GM12878 (cell line): Measurements from ENCODE around the gene PSMD4. TPM values are rescaled to one million over a fixed set of nuclear protein-coding genes. Genes with fewer than 3 reads are reported as not detected.

ENCODE experiments used
- ATAC-seq: fragments of 200-7000 bp; cut with Tn5 transposase; 3 replicates; pipeline ENCODE4 v1.9.1; 2020; ENCODE audit warnings: mild to moderate bottlenecking, moderate library complexity
- BruUV-seq: library from RNA; stranded (reverse); fragments of 400-500 nt; replicated peaks from 2 replicates; lab custom pipeline; 2021; lab: Mats Ljungman, UMichigan
- CTCF ChIA-PET: fragments of 300-600 bp; sonication (Branson Sonifier 250); formaldehyde crosslinking; extraction: SDS; loops from one replicate; lab custom pipeline; 2021; ENCODE audit warnings: inconsistent platforms; lab: Yijun Ruan, JAX
- POLR2A ChIA-PET: fragments of 350-600 bp; formaldehyde crosslinking; extraction: SDS; loops from one replicate; lab custom pipeline; 2021; ENCODE audit warnings: inconsistent platforms; lab: Charles Lee
- RAD21 ChIA-PET: fragments of 300-600 bp; sonication (Branson Sonifier 250); formaldehyde crosslinking; loops from one replicate; lab custom pipeline; 2023; ENCODE audit warnings: antibody characterized with exemption; ENCODE audit not compliant: unreplicated experiment; lab: Charles Lee
- SMC1A ChIA-PET: fragments of 300-600 bp; sonication (Branson Sonifier 250); formaldehyde crosslinking; loops from one replicate; lab custom pipeline; 2023; ENCODE audit not compliant: unreplicated experiment, uncharacterized antibody; lab: Charles Lee
- DNase-seq: peaks from one replicate; pipeline ENCODE4 v3.0.0-alpha.2; 2011; ENCODE audit warnings: low read depth, low spot score
- FAIRE-seq: peaks from 3 replicates; lab custom pipeline; 2011; peaks lifted over from hg19 to GRCh38; lab: Jason Lieb, UNC
- H2AFZ ChIP-seq: 2 replicates; pipeline ENCODE4 v1.6.0; 2011; ENCODE audit warnings: low read depth, low read length, control low read depth; ENCODE audit not compliant: control insufficient read depth
- H3K27ac ChIP-seq: 2 replicates; pipeline ENCODE4 v1.5.1; 2011; ENCODE audit warnings: control low read depth; ENCODE audit not compliant: control insufficient read depth, insufficient read depth
- H3K27me3 ChIP-seq, 2 experiments: replicated peaks in 1 of 2; 2 replicates each; pipeline versions ENCODE4 v1.6.0 to v1.6.1; 2011; ENCODE audit warnings: low read length in 1 of 2; ENCODE audit not compliant: control insufficient read depth in 2 of 2, insufficient read depth in 2 of 2
- H3K36me3 ChIP-seq, 2 experiments: 2 replicates each; pipeline ENCODE4 v1.5.1; 2011; ENCODE audit warnings: low read length in 1 of 2; ENCODE audit not compliant: control insufficient read depth in 2 of 2, insufficient read depth in 2 of 2
- H3K4me1 ChIP-seq: 2 replicates; pipeline ENCODE4 v1.6.1; 2011; ENCODE audit warnings: mild to moderate bottlenecking, low read length, moderate library complexity, mixed read lengths; ENCODE audit not compliant: control insufficient read depth, insufficient read depth
- H3K4me2 ChIP-seq: 2 replicates; pipeline ENCODE4 v1.6.0; 2011; ENCODE audit warnings: control low read depth; ENCODE audit not compliant: control insufficient read depth, insufficient read depth
- H3K4me3 ChIP-seq: fragments of 200-600 bp; sonication (generic); 2 replicates; pipeline ENCODE4 v1.5.1; 2016
- H3K79me2 ChIP-seq: 2 replicates; pipeline ENCODE4 v1.6.0; 2011; ENCODE audit warnings: low read length; ENCODE audit not compliant: control insufficient read depth, insufficient read depth
- H3K9ac ChIP-seq: 2 replicates; pipeline ENCODE4 v1.8.0; 2011; ENCODE audit warnings: low read length, control low read depth, mixed read lengths; ENCODE audit not compliant: control insufficient read depth, insufficient read depth
- H3K9me3 ChIP-seq: replicated peaks from 3 replicates; pipeline ENCODE4 v1.5.1; 2011; ENCODE audit warnings: mild to moderate bottlenecking, low read length; ENCODE audit not compliant: control insufficient read depth, insufficient read depth
- H4K20me1 ChIP-seq: 2 replicates; pipeline ENCODE4 v1.6.0; 2011; ENCODE audit not compliant: control insufficient read depth, insufficient read depth
- ASH2L ChIP-seq: fragments of 300-600, 200-600 bp; sonication (generic); IDR thresholded peaks from 2 replicates; pipeline ENCODE4 v1.6.1; 2017; ENCODE audit warnings: low read depth, mild to moderate bottlenecking, borderline replicate concordance
- CREB1 ChIP-seq: IDR thresholded peaks from 2 replicates; pipeline ENCODE4 v1.6.1; 2012; ENCODE audit warnings: low read depth, mild to moderate bottlenecking, inconsistent platforms
- ESRRA ChIP-seq: IDR thresholded peaks from 2 replicates; pipeline ENCODE4 v1.6.1; 2012; ENCODE audit warnings: mild to moderate bottlenecking, low read length, improper control_type of control experiment
- HDAC2 ChIP-seq: fragments of 200-600 bp; sonication (generic); IDR thresholded peaks from 2 replicates; pipeline ENCODE4 v1.6.1; 2017
- MTA3 ChIP-seq: IDR thresholded peaks from 2 replicates; pipeline ENCODE4 v1.6.1; 2012; ENCODE audit warnings: low read length, inconsistent platforms, borderline replicate concordance
- NFYA ChIP-seq: IDR thresholded peaks from 2 replicates; pipeline ENCODE4 v1.6.1; 2011; ENCODE audit warnings: low read depth, mild to moderate bottlenecking, low read length, improper control_type of control experiment, borderline replicate concordance
- POU2F2 ChIP-seq: IDR thresholded peaks from 3 replicates; pipeline ENCODE4 v1.6.1; 2011; ENCODE audit warnings: low read depth, mild to moderate bottlenecking, low read length, borderline replicate concordance
- RELA ChIP-seq: fragments of 450-650 bp; IDR thresholded peaks from 2 replicates; pipeline ENCODE4 v1.8.0; 2014; ENCODE audit warnings: borderline replicate concordance; ENCODE audit not compliant: partially characterized antibody
- SREBF1 ChIP-seq: IDR thresholded peaks from 2 replicates; pipeline ENCODE4 v1.6.1; 2012; ENCODE audit warnings: mild to moderate bottlenecking, low read length
- TCF7 ChIP-seq: IDR thresholded peaks from 2 replicates; pipeline ENCODE4 v1.6.1; 2014; ENCODE audit warnings: antibody characterized with exemption, borderline replicate concordance
- WRNIP1 ChIP-seq: IDR thresholded peaks from 2 replicates; pipeline ENCODE4 v1.6.1; 2011; ENCODE audit warnings: low read depth, low read length, improper control_type of control experiment, borderline replicate concordance
- ZBED1 ChIP-seq: IDR thresholded peaks from 2 replicates; pipeline ENCODE4 v1.6.1; 2016; ENCODE audit warnings: borderline replicate concordance
- ZBTB33 ChIP-seq: fragments of 450-650 bp; IDR thresholded peaks from 2 replicates; pipeline ENCODE4 v1.6.1; 2017; ENCODE audit warnings: mild to moderate bottlenecking
- ZNF274 ChIP-seq: IDR thresholded peaks from one replicate; pipeline ENCODE4 v1.8.0; 2011; ENCODE audit not compliant: insufficient read length, insufficient read depth
- ZNF592 ChIP-seq: fragments of 450-650 bp; IDR thresholded peaks from 2 replicates; pipeline ENCODE4 v1.6.1; 2017; ENCODE audit warnings: mild to moderate bottlenecking, moderate library complexity
- WGBS: methylation state at CpG from one replicate; pipeline ENCODE4 v1.1.6; 2016; ENCODE audit warnings: low lambda C conversion rate; ENCODE audit not compliant: insufficient replicate concordance, insufficient coverage; ENCODE audit errors: missing lambda C conversion rate; 5-methylcytosine and 5-hydroxymethylcytosine counted together
- in situ Hi-C: fragments of 300-500 bp; cut with MboI; formaldehyde crosslinking; loops from 9 replicates; pipeline ENCODE4 v1.14.3; 2018; ENCODE audit warnings: mixed read lengths
- intact Hi-C: fragments of 100-400 bp; cut with micrococcal nuclease; formaldehyde crosslinking; loops from one replicate; pipeline ENCODE4 v1.14.2; 2022; ENCODE audit not compliant: unreplicated experiment
- polyA plus RNA-seq, 11 experiments: library from polyadenylated mRNA; depleted of rRNA in 4 of 11; unstranded in 6 of 11; stranded (reverse) in 5 of 11; fragments of >200 nt; fragmentation: Nextera tagmentation in 4 of 11; fragmentation: Illumina TruSeq in 1 of 11; extraction: Ambion mirVana in 4 of 11; extraction: Trizol in 1 of 11; gene quantifications; 1 replicate in 1 of 11; 2 replicates in 10 of 11; pipeline versions ENCODE4 v1.2.1 to v1.2.3, GENCODE V29; 2011 to 2016; ENCODE audit warnings: inconsistent platforms in 2 of 11, missing spikeins in 2 of 11, low read depth in 1 of 11
- total RNA-seq, 4 experiments: library from RNA; depleted of rRNA in 3 of 4; stranded (reverse); fragments of >200 nt in 3 of 4; fragmentation: Illumina TruSeq in 1 of 4; extraction: Trizol in 1 of 4; gene quantifications; 2 replicates each; pipeline versions ENCODE4 v1.2.1 to v1.2.3, GENCODE V29; 2013 to 2021

The PSMD4 gene
- total and polyA plus RNA-seq, 10 of the 15 experiments (the other 5 are each of a cell fraction or from before 2014, with no cell fraction given): 129 to 281 (median 188) TPM

- H3K27me3 ChIP-seq: no peaks in the 10 kb centered on the region
- in situ Hi-C loops (no loop called here), intact Hi-C loops (no loop called here)
- ChIA-PET SMC1A (interaction anchor here (0.8 kb wide), 1 partner anchor 9 kb away, joined by 3 read pairs; no protein-coding TSS in a partner anchor), CTCF (no interaction called here), POLR2A (no interaction called here), RAD21 (no interaction called here)
- H3K4me2 ChIP-seq: no peak overlapping the region
- WGBS: 87% methylated on average over 8 of the region's 8 CpGs
- no peak for FAIRE-seq
- no TSS peak for BruUV-seq
- H3K9ac ChIP-seq: no peak overlapping the region
- DNase-seq: no peak
- no peaks in the 10 kb centered on the region for H3K9me3 ChIP-seq
- no peaks in the 10 kb centered on the region for H4K20me1 ChIP-seq
- no peaks in the 10 kb centered on the region; the same call in 1 of the 2 replicates for H3K79me2 ChIP-seq
- no peaks in the 10 kb centered on the region for H3K4me1 ChIP-seq
- H3K27ac ChIP-seq: no peak overlapping the region
- H3K36me3 ChIP-seq: peaks cover 9 to 19% of the 10 kb centered on the region in 2 experiments
- H3K4me3 ChIP-seq: no peak overlapping the region
- no peak for ATAC-seq
- no peak overlapping the region for H2AFZ ChIP-seq
- TF ChIP-seq MTA3 (no peak), ZBTB33 (no peak), HDAC2 (no peak), TCF7 (no peak), POU2F2 (no peak), RELA (no peak), ASH2L (no peak), ZNF274 (no peak), WRNIP1 (no peak), ZNF592 (no peak), SREBF1 (no peak), NFYA (no peak), ESRRA (no peak), CREB1 (no peak), ZBED1 (no peak)
- TF ChIP-seq, all 136 proteins: peak for 0
Observed at GRCh38 chr1:151266821-151267220, 12.3 kb downstream of the PSMD4 start.
